Fibroblast of skin of scalp (primary cell): ENCODE data around the gene SH3RF1.

Experiments used
- DNase-seq: peaks from one replicate; pipeline ENCODE4 v3.0.0-alpha.2; 2013

The SH3RF1 gene

DNA sequence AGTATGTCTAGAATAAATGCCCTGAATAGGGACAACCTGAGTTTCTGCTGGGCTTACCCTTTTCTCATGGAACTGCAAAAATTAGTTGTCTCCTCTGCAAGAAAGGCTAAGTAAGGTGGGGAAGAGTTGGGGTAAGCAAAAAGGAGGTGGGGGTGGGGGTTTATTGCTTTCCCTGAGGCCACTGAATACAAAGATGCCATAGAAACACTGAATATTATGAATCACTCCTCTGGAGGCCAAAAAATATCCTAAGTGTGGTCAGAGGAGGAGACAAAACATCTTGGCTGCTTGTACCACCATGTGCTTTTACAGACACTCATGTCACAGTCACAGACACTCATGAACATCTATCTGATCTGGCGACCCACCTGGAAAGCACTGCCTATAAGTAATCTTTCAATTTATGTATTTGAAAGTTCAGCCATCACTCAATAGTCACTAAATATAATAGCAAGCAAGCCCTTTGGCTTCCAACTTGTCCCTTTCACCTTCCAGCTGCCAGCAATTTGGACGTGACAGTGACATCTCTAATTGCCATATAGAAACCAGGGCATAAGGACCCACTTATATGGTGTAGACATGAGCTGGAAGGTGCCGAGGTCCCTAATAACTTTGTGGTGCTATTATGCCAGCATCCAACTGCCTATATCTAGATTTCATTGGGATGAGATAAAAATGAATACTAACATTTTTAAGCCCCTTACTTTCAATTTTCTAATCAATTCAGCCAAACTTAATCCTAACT is 138.0 kb downstream of the SH3RF1 start:
- peak; percentile 37 for DNase-seq

DNA sequence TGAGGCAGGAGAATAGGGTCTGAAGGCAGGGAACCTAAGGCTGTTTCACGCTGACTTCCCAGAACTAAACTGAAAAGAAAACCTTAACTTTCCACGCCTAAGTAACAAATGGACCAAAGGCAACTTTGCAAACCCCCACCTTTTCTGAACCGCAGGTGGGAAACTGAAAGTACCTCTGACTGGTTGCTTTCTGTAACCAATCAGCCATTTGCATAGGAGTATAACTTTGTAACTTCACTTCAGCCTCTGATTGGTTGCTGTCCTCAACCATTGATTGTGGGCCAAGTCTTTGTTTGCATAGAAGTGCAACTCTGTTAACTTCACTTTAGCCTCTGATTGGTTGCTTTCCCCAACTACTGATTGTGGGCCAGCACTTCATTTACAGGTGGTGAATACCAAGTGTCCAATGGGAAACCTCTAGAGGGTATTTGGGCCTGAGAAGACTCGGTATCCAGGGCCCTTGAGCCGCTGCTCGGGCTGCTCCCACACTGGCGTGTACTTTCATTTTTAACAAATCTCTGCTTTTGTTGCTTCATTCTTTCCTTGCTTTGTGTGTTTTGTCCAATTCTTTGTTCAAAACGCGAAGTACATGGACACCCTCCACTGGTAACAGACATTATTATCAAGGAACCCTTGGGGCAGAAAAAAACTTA is 139.1 kb downstream of the SH3RF1 start:
- DNase-seq, result no peak

- peak; percentile 39 for DNase-seq
These were observed 141.9 kb downstream of the SH3RF1 start for GRCh38 chr4:169128902-169129301.

DNA sequence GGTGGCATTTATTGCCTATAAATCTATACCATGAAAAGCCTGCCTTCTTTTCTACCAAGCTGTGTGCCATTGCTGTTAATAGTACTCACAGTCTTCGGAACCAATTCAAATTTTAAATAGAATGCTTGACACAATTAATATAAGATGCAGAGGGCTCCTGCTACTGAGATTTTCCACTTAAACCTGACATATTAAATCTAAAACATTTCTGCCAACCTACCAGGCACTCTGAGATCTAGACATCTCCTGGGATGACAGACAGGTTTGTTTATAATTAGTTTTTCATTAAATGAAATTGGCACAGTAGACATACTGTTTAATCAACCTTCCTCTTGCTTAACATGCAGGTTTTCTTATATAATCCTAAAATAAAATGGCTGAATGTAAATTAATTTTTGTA is 143.4 kb downstream of the SH3RF1 start:
- DNase-seq, result no peak

DNA sequence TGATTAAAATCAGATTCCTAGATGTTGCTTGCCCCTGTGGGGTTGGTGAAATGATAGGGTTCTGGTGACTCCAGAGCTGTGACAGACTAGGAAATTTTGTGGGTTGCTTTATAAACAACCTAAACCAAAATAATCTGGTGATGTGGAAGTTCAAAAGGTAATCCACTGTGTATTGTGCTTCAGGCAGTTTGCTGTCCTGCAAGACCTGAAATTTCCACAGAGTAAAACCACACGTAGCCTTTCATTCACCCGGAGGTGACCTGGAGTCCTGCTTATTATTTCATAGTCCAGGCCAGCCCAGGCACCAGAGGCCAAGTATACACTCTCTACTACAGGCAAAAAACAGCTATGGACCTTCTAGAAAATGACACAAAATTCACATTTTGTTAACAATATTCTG is 146.1 kb downstream of the SH3RF1 start:
- DNase-seq, result no peak

DNA sequence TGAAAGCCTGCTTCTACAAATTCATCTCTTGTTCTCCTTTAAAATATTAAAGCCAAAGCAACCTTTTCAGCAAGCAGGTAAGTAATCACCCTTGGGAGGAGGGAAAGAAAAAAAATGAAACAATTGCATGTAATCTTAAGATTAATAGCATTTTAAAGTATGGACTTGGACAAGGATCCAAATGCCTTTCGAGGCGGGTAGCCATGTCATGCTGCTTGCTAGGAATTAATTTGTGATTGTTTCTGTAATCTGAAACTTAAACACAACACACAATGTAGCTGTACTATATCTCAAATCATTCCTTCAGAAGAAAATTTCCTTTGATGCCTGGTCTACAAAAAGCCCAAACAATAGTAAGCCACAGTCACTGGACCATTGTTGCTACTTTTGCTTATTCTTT is 148.3 kb downstream of the SH3RF1 start:
- no peak for DNase-seq

DNA sequence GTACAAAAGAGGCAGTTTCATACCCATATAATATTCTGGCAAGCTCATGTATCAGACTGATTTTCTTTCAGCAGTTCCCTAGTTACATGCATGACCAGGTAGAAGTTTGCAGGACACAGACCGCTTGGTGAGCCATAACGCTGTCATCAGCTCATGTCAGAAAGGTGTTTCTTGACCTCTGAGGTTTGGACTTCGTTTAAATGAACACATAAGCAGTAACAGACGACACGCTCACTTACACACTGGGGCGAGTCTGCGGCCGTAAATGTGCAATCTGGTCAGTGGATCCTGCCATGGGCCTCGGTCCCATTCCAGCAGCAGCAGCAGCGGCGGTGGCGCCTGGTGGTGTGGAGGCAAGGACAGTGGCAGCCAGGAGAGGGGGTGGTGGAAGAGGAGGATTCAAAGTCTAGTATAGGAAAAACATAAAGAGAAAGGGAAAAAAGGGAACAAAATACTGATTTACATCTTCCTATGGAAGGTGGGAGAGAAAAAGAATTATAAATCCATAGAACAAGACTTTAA is 148.8 kb downstream of the SH3RF1 start:
- no peak for DNase-seq

DNA sequence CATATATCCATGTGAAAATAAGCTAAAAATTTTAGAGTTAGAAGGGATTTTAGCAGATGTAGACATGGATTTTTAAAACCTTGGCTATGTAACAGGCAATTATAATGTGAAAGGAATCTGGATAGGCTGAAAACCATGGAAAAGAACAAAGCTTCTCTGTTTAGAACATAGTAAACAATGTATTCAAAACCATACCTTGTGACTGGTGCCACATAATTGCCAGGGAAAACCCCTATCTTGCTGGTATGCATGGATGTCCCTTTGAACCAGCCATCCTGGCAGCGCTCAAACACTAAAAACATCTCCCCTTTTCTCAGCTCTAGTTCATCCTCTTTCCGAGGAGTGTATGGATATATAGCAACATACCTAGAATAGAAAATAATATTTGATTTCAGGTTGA is 150.1 kb downstream of the SH3RF1 start:
- no peak for DNase-seq

DNA sequence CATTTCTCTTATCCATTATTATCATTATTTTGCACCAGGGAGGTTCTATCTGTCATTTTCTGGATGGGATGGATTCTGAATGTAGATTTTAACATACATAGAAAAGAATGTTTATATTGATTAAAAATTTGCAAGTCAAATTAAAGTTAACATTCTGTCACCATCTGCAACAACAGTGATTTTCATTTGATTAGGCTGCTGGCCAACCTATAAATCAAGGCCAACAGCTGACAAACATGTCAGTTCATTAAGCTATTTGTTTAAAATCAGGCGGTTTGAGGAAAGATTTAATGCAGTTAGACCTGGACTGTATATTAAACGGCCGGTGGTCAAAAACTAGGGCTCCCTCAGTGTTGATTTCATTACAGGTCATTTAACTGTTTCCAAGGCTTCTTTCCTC is 151.2 kb downstream of the SH3RF1 start:
- DNase-seq, result no peak

DNA sequence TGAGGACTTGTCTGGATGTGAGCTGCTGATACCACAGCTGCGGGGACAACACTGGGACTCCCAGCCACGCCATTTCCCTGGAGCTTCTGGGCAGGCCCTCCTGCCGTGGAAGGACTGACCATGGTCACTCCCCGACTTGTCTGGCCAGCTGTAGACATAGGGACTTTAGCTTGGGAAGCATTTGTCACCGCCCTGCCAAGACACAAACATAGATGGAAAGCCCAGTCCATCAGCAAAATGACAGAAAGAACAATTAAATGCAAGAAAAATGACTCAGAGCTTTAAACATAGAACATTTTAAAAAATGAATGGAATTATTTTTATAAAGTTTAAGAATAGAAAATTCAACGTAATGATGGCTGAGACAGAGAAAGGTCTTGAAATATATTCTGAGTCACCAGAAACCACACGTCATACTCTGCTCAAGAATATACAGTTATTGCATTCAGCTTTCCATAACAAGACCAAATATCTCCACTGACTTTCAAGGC is 153.1 kb downstream of the SH3RF1 start:
- peak; percentile 96 for DNase-seq

DNA sequence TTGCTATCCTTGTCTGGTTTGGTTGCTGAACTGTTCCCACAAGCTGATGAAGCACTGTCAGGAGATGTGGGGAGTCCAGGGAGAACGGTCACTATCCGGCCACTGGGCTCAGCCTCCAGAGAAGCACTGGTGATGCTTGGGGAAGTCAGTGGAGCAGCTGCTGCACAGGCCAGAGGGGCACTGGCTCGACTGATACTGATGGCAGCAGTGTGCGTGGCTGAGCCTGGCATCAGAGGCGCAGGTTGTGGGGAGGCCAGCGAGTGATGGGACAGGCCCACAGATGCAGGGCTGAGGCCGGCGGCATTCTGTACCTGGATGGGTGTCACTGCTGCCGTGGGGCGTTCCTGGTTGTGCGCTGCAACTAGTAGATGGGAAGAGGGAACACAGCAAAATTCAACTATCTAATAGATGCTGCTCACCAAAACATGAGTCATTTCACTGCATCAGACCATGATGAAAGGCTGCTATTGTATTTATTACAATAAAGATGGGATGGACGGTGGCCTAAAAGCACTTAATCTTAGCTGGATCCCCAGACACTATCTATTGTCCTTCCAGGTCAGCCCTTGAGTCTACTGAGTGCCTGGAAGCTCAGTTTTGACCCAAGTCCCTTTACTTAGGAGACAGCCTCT is 154.4 kb downstream of the SH3RF1 start:
- DNase-seq, result peak; percentile 33

- DNase-seq, result peak; percentile 98
These were observed 154.9 kb downstream of the SH3RF1 start for GRCh38 chr4:169115897-169116254.

DNA sequence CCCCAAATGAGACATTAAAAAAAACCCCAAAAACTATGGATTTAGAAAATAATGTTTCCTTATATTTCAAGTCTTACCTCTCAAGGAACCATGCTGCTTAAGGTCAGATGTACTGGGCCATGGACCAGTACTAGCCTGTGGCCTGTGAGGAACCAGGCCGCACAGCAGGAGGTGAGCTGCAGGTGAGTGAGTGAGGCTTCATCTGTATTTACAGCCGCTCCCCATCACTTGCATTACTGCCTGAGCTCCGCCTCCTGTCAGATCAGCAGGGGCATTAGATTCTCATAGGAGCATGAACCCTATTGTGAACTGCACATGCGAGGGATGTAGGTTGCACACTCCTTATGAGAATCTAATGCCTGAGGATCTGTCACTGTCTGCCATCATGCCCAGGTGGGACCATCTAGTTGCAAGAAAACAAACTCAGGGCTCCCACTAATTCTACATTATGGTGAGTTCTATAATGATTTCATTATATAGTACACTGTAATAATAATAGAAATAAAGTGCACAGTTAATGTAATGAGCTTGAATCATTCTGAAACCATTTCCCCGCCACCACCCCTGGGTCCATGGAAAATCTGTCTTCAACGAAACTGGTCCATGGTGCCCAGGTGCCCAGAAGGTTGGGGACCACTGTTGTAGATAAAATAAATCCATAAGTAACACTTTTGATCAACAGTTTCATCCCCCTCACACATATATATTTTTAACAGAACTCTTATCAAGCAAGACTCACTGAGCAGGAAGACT is 155.4 kb downstream of the SH3RF1 start:
- DNase-seq, result no peak

DNA sequence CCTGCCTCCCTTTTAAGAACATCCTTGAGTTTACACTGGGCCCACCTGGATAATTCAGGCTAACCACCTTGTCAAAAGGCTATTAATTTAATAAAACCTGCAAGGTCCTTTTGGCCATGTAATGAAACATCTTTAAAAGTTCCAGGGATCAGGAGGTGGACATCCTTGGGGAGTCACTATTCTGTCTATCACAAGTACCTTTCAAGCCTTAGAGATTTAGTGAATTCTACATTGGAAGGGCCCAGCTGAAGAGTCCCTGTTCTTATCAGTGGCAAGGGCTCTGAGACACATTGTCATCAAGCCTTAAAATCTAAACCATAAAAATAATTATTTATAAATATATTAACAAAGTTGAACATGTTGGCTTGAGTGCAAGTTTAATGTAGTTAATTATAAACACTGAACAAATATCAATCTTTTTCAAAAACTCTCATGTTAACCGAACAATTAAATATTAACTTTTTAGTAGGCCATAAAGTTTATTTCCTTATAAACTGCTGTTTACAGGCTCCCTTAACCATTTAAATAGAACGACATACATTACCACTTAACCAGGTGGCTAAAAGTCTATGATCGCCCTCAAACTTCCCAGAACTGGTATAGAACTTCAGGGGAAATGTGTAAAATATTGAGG is 156.3 kb downstream of the SH3RF1 start:
- no peak for DNase-seq

DNA sequence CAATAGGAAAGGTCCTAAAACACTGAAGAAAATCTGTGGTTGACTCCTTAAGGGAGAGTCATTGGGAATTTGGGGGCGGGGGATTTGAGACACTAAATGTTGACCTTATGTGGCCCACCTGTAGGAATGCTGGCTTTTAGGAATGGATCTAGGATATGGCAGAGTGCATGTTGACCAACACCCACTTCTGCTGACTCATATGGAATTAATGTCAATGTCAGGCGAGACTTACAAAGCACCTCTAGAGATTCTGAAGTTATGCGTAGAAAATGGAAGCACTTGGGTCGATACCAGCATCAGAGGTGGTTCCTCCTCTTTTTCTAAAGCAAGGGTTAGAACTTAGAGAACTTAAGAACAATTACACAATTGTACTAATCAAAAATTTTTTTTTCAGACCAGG is 160.1 kb downstream of the SH3RF1 start:
- no peak for DNase-seq

DNA sequence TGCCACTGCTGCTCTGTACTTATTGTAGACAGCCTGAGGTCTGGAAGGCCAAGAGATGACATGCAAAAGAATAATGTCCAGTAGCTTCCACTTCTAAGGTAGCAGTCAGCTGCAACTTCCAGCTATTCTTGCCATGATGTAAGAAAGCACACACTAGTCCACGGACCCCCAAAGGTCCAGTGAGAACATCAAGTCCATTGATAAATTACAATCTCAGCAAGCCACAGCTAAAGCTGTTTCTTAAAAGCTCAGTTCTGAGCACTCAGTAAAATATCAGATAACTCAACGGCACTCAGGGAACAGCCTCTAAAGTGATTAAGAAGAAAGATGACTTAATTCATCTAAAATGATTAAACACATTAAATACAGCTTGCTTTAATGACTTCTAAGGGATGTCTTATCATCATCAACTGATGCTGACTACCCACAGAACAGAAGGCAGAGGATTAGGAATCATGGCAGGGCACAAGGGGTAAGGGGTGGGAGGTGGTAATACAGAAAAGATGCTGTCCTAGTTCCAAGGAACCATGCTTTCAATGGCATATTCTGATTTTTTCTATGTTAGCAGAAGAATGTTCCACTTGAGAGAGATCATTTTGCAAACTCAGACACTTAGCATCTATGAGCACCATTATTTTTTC is 161.6 kb downstream of the SH3RF1 start:
- no peak for DNase-seq

GRCh38 chr4:169108303-169108702 is 162.5 kb downstream of the SH3RF1 start:
- no peak for DNase-seq

- DNase-seq, result no peak
These were observed 163.2 kb downstream of the SH3RF1 start for GRCh38 chr4:169107528-169107927.

- no peak for DNase-seq
These were observed 164.0 kb downstream of the SH3RF1 start for GRCh38 chr4:169106696-169107229.

GRCh38 chr4:169105620-169106019 is 165.1 kb downstream of the SH3RF1 start:
- no peak for DNase-seq

GRCh38 chr4:169103966-169104412 is 166.8 kb downstream of the SH3RF1 start:
- peak; percentile 43 for DNase-seq
